ENCODE measurements around the gene ZNF521.

ZNF521 gene

GRCh38 chr18:25248755-25249154 lies 103.2 kb downstream of the ZNF521 start:
- TF ChIP-seq CTCF (IDR thresholded peaks at IDR 0.05; ENCODE audit: low read depth, low read length) = no peak
- H3K4me3 ChIP-seq (replicated peaks in 1 of 2; ENCODE audit: low read depth in 2 of 2, low read length in 2 of 2) = no peak overlapping the region
- no peak for DNase-seq (ENCODE audit: low read depth in 2 of 2)

- DNase-seq (ENCODE audit: low read depth in 2 of 2) = peak in 1 of 2 donors; percentile 58
Measured at GRCh38 chr18:25247725-25248124, 104.2 kb downstream of the ZNF521 start.

GRCh38 chr18:25244924-25245698 lies 106.9 kb downstream of the ZNF521 start:
- no peak for DNase-seq (ENCODE audit: low read depth in 2 of 2)
- no peak overlapping the region for H3K4me3 ChIP-seq (replicated peaks in 1 of 2; ENCODE audit: low read depth in 2 of 2, low read length in 2 of 2)
- TF ChIP-seq CTCF (IDR thresholded peaks at IDR 0.05; ENCODE audit: low read depth, low read length) = no peak

More at GRCh38 chr18:25247725-25248124, 104.2 kb downstream of the ZNF521 start:
- no peak overlapping the region for H3K4me3 ChIP-seq (replicated peaks in 1 of 2; ENCODE audit: low read depth in 2 of 2, low read length in 2 of 2)
- no peak for TF ChIP-seq CTCF (IDR thresholded peaks at IDR 0.05; ENCODE audit: low read depth, low read length)

- H3K4me3 ChIP-seq (replicated peaks in 1 of 2; ENCODE audit: low read depth in 2 of 2, low read length in 2 of 2) = no peak overlapping the region
- no peak for DNase-seq (ENCODE audit: low read depth in 2 of 2)
- TF ChIP-seq CTCF (IDR thresholded peaks at IDR 0.05; ENCODE audit: low read depth, low read length) = no peak
Measured at GRCh38 chr18:25244170-25244569, 107.8 kb downstream of the ZNF521 start.

GRCh38 chr18:25243754-25244153 lies 108.2 kb downstream of the ZNF521 start:
- DNase-seq (ENCODE audit: low read depth in 2 of 2) = no peak
- no peak for TF ChIP-seq CTCF (IDR thresholded peaks at IDR 0.05; ENCODE audit: low read depth, low read length)
- H3K4me3 ChIP-seq (replicated peaks in 1 of 2; ENCODE audit: low read depth in 2 of 2, low read length in 2 of 2) = no peak overlapping the region

- no peak overlapping the region for H3K4me3 ChIP-seq (replicated peaks in 1 of 2; ENCODE audit: low read depth in 2 of 2, low read length in 2 of 2)
- no peak for TF ChIP-seq CTCF (IDR thresholded peaks at IDR 0.05; ENCODE audit: low read depth, low read length)
- DNase-seq (ENCODE audit: low read depth in 2 of 2) = no peak
Measured at GRCh38 chr18:25243257-25243656, 108.7 kb downstream of the ZNF521 start.

GRCh38 chr18:25240420-25240770 lies 111.6 kb downstream of the ZNF521 start:
- no peak overlapping the region for H3K4me3 ChIP-seq (replicated peaks in 1 of 2; ENCODE audit: low read depth in 2 of 2, low read length in 2 of 2)
- TF ChIP-seq CTCF (IDR thresholded peaks at IDR 0.05; ENCODE audit: low read depth, low read length) = no peak
- DNase-seq (ENCODE audit: low read depth in 2 of 2) = no peak
